DOHH2 (cell line): ENCODE data around the gene ZNRF1.
"Not testable (repeated sequence)": the region's sequence is repeated elsewhere in the genome, so short reads cannot be mapped to it uniquely, and the experiment has no call there.

Experiments used
- H3F3A ChIP-seq: fragments of 200-600 bp; sonication (generic), shearing (Covaris generic); 2 replicates; pipeline ENCODE4 v1.6.0; 2016; ENCODE audit warnings: antibody characterized with exemption, mild to moderate bottlenecking; ENCODE audit not compliant: control insufficient read depth, insufficient read depth
- H3K27ac ChIP-seq: fragments of 200-600 bp; sonication (generic); 2 replicates; pipeline ENCODE4 v1.5.1; 2014; ENCODE audit warnings: low read depth, mild to moderate bottlenecking, low read length, moderate library complexity
- H3K27me3 ChIP-seq: fragments of 200-600 bp; sonication (generic); 2 replicates; pipeline ENCODE4 v1.6.1; 2014; ENCODE audit warnings: mild to moderate bottlenecking, low read length, mixed read lengths; ENCODE audit not compliant: control insufficient read depth
- H3K36me3 ChIP-seq: fragments of 200-600 bp; sonication (generic); 2 replicates; pipeline ENCODE4 v1.6.1; 2014; ENCODE audit warnings: mild to moderate bottlenecking, low read length, moderate library complexity, mixed read lengths; ENCODE audit not compliant: control insufficient read depth
- H3K4me1 ChIP-seq: fragments of 200-600 bp; sonication (generic); 2 replicates; pipeline ENCODE4 v1.6.1; 2014; ENCODE audit warnings: mild to moderate bottlenecking, low read length, mixed read lengths; ENCODE audit not compliant: control insufficient read depth
- H3K4me2 ChIP-seq: fragments of 200-600 bp; sonication (generic); 2 replicates; pipeline ENCODE4 v1.6.0; 2014; ENCODE audit warnings: mild to moderate bottlenecking, low read length, moderate library complexity
- H3K4me3 ChIP-seq: fragments of 200-600 bp; sonication (generic); 2 replicates; pipeline ENCODE4 v1.5.1; 2014; ENCODE audit warnings: mild to moderate bottlenecking, low read length, mixed read lengths
- H3K79me2 ChIP-seq: fragments of 200-600 bp; sonication (generic); 2 replicates; pipeline ENCODE4 v1.6.1; 2014; ENCODE audit warnings: mild to moderate bottlenecking, low read length, mixed read lengths; ENCODE audit not compliant: control insufficient read depth
- H3K9me2 ChIP-seq: fragments of 200-600 bp; sonication (generic); replicated peaks from 2 replicates; pipeline ENCODE4 v1.6.1; 2014; ENCODE audit warnings: mild to moderate bottlenecking, low read length, mixed read lengths; ENCODE audit not compliant: control insufficient read depth
- H3K9me3 ChIP-seq: fragments of 200-600 bp; sonication (generic); 2 replicates; pipeline ENCODE4 v1.6.1; 2014; ENCODE audit warnings: antibody characterized with exemption, low read length, mixed read lengths; ENCODE audit not compliant: control insufficient read depth, insufficient read depth
- H4K20me1 ChIP-seq: fragments of 200-600 bp; sonication (generic); 2 replicates; pipeline ENCODE4 v1.6.0; 2014; ENCODE audit warnings: low read depth, mild to moderate bottlenecking, antibody characterized with exemption, low read length, moderate library complexity; ENCODE audit not compliant: control insufficient read depth, insufficient read depth
- EZH2phosphoT487 ChIP-seq: fragments of 200-600 bp; sonication (generic); IDR thresholded peaks from 2 replicates; pipeline ENCODE4 v1.6.1; 2017; ENCODE audit warnings: borderline replicate concordance, mild to moderate bottlenecking, antibody characterized with exemption, low read length, moderate library complexity, mixed read lengths
- TF ChIP-seq, protein P1 (sequence below): fragments of 200-600 bp; sonication (generic); IDR thresholded peaks from one replicate; pipeline ENCODE4 v1.5.1; 2014; ENCODE audit warnings: antibody characterized with exemption, mild to moderate bottlenecking, low read depth, low read length; ENCODE audit not compliant: poor library complexity, severe bottlenecking

The ZNRF1 gene

DNA sequence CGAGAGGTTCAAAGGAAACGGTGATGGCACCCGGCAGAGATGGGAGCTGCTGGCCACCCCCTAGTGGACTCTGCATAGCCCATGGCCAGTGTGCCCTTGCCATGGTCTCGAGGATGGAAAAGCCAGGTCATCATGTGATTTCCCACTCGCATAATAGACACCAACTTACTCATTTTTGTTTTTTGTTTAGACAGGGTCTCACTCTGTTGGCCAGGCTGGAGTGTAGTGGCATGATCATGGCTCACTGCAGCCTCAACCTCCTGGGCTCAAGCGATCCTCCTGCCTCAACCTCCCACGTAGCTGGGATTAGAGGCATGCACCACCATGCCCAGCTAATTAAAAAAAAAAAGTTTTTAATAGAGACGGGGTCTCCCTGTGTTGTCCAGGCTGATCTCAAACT is 90.1 kb downstream of the ZNRF1 start:
- no peak overlapping the region for H3K4me2 ChIP-seq
- no peaks in the 10 kb centered on the region; the same call in 1 of the 2 replicates for H4K20me1 ChIP-seq
- H3K27me3 ChIP-seq: no peaks in the 10 kb centered on the region
- no peak overlapping the region for H3K4me3 ChIP-seq
- no peaks in the 10 kb centered on the region for H3K9me2 ChIP-seq
- H3K79me2 ChIP-seq: no peaks in the 10 kb centered on the region
- H3K9me3 ChIP-seq: no peaks in the 10 kb centered on the region
- no peaks in the 10 kb centered on the region for H3F3A ChIP-seq
- no peak for TF ChIP-seq EZH2phosphoT487
- TF ChIP-seq, protein P1, sequence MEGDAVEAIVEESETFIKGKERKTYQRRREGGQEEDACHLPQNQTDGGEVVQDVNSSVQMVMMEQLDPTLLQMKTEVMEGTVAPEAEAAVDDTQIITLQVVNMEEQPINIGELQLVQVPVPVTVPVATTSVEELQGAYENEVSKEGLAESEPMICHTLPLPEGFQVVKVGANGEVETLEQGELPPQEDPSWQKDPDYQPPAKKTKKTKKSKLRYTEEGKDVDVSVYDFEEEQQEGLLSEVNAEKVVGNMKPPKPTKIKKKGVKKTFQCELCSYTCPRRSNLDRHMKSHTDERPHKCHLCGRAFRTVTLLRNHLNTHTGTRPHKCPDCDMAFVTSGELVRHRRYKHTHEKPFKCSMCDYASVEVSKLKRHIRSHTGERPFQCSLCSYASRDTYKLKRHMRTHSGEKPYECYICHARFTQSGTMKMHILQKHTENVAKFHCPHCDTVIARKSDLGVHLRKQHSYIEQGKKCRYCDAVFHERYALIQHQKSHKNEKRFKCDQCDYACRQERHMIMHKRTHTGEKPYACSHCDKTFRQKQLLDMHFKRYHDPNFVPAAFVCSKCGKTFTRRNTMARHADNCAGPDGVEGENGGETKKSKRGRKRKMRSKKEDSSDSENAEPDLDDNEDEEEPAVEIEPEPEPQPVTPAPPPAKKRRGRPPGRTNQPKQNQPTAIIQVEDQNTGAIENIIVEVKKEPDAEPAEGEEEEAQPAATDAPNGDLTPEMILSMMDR: no peak
- no peaks in the 10 kb centered on the region for H3K36me3 ChIP-seq
- peaks cover 11% of the 10 kb centered on the region; the same call in 1 of the 2 replicates for H3K4me1 ChIP-seq
- no peak overlapping the region for H3K27ac ChIP-seq

DNA sequence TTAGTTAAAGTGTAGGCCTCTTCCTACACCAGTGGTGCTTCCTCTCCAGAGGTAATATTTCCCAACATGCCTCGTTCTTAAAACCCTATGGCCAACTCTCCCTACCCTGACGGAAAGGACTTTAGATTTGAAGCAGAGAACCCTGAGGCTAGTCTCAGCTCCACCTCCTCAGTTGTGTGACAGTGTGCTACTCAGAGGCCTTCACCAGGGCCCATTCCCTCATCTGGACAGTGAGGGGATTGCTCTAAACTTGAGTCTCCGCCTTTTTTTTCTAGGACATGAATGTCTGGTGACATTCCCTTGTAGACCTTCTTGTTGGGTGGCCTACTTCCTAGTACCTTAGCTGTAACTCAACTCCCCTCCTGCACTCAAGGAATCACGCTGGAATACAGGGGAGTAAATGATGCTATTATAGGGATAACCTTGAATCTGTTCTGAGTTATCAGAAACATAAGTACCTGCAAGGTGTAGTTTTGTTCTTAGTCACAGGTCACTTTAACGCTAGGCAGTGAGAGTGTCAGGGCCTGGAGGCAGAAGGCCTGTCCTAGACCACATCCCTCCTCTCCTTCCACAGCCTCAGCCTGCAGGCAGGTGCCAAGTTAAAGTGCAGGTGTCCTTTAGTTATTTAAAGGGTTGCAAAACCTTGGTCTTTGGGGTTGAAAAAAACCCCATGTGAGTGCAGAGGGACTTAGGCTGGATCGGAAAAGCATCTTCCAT is 90.8 kb downstream of the ZNRF1 start:
- H4K20me1 ChIP-seq: no peaks in the 10 kb centered on the region; the same call in 1 of the 2 replicates

GRCh38 chr16:75090899-75091298 is 92.1 kb downstream of the ZNRF1 start:
- not testable (repeated sequence) for H3K79me2 ChIP-seq, H3K4me1 ChIP-seq, H3K4me3 ChIP-seq, H3K36me3 ChIP-seq, H3K27me3 ChIP-seq, H3F3A ChIP-seq, H3K9me3 ChIP-seq, H3K9me2 ChIP-seq, H3K27ac ChIP-seq, H3K4me2 ChIP-seq, H4K20me1 ChIP-seq

More for the DNA sequence above, 90.8 kb downstream of the ZNRF1 start:
- H3K36me3 ChIP-seq: no peaks in the 10 kb centered on the region
- H3K9me3 ChIP-seq: no peaks in the 10 kb centered on the region
- H3K4me3 ChIP-seq: no peak overlapping the region
- peaks cover 8% of the 10 kb centered on the region; the same call in 1 of the 2 replicates for H3K4me1 ChIP-seq
- no peaks in the 10 kb centered on the region for H3K79me2 ChIP-seq
- TF ChIP-seq, protein P1: no peak
- no peak for TF ChIP-seq EZH2phosphoT487
- no peaks in the 10 kb centered on the region for H3F3A ChIP-seq
- H3K27me3 ChIP-seq: no peaks in the 10 kb centered on the region
- no peak overlapping the region for H3K4me2 ChIP-seq
- H3K9me2 ChIP-seq: no peaks in the 10 kb centered on the region
- no peak overlapping the region for H3K27ac ChIP-seq

DNA sequence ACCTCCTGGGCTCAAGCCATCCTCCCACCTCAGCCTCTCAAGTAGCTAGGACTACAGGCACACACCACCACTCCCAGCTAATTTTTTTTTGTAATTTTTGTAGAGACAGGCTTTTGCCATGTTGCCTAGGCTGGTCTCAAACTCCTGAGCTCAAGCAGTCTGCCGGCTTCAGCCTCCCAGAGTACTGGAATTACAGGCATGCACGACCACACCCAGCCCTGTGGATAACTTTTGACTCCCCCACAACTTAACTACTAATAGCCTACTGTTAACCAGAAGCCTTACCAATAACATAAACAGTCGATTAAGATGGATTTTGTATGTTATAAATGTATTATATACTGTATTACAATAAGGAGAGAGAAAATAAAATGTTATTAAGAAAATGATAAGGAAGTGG is 92.8 kb downstream of the ZNRF1 start:
- H3K27ac ChIP-seq, H3K9me3 ChIP-seq, H3F3A ChIP-seq, H3K79me2 ChIP-seq, H4K20me1 ChIP-seq, H3K4me3 ChIP-seq, H3K4me2 ChIP-seq, H3K27me3 ChIP-seq, H3K4me1 ChIP-seq, H3K36me3 ChIP-seq, H3K9me2 ChIP-seq: not testable (repeated sequence)
